Fibroblast of mammary gland (primary cell): ENCODE data around the gene EVI5L.
"Not testable (repeated sequence)": the region's sequence is repeated elsewhere in the genome, so short reads cannot be mapped to it uniquely, and the experiment has no call there.

Experiments
- DNase-seq: peaks from one replicate; pipeline ENCODE4 v3.0.0-alpha.2; 2010; ENCODE audit warnings: low read depth
- H3K4me3 ChIP-seq: 2 replicates; pipeline ENCODE4 v1.5.1; 2011; ENCODE audit warnings: low read depth, mild to moderate bottlenecking, low read length, moderate library complexity; ENCODE audit not compliant: control insufficient read depth
- CTCF ChIP-seq: conservative IDR thresholded peaks from 2 replicates; pipeline ENCODE4 v1.5.1; 2011; ENCODE audit warnings: low read depth, low read length, inconsistent platforms; ENCODE audit not compliant: control insufficient read depth, insufficient read depth

The EVI5L gene

GRCh38 chr19:7858109-7858770 lies 28.2 kb downstream of the EVI5L start:
- no peak overlapping the region for H3K4me3 ChIP-seq
- no peak for DNase-seq
- TF ChIP-seq CTCF, result no peak

DNA sequence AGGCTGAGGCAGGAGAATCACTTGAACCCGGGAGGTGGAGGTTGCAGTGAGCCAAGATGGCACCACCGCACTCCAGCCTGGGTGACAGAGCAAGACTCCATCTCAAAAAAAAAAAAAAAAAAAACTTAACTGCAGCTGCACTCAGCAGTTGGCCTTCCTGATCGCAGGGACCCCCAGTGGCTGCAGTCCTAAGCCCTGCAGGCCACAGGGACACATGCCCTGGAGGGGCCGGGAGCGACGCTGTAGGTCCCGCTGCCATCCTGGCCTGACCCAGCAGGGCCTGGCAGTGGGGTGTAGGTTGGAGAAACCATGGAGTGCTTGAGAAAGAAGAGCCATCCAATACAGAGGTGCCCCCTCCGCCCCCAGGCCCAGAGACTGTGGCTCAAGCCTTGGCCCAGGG lies 29.1 kb downstream of the EVI5L start:
- DNase-seq, H3K4me3 ChIP-seq: not testable (repeated sequence)

DNA sequence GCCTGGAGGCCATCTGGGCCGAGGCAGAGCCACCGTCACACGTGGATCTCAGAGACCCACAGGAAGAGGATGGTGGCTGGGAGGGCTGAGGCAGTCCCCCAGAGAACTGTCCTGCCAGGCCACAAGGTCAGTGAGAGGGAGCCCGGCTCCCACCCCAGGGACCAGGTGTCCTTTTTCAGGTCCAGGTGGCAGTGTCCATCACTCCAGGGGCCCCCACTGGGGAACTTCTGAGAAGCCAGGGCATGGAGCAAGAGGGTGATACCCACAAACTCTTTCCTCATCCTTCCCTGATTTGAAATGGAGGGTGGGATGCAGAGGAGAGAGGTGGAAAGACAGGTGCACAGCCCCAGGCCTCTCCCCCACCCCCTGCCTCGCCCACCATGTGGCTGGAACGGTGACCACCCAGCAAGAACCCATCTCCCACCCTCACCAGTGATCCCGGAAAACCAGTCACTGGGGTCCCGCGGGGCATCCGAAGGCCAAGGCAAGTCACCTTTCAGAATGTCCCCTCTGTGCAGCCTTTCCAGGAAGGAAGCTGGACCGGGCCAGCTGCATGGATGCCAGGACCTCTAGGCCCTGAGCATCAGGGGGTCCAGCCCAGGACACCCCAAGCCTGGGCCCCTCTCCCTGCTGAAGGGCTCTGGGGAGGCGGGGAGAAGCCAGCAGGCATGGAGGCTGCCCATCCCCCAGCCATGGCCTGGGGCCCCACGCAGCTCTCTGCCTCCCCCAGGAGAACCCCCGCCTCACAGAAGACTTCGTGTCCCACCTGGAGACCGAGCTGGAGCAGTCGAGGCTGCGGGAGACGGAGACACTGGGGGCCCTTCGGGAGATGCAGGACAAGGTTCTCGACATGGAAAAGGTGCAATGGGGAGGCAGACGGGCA lies 30.1 kb downstream of the EVI5L start:
- no peak for TF ChIP-seq CTCF
- H3K4me3 ChIP-seq, result no peak overlapping the region
- no peak for DNase-seq

- DNase-seq, result no peak
- TF ChIP-seq CTCF, result no peak
- no peak overlapping the region for H3K4me3 ChIP-seq
These were observed 30.9 kb downstream of the EVI5L start for GRCh38 chr19:7860714-7861618.

DNA sequence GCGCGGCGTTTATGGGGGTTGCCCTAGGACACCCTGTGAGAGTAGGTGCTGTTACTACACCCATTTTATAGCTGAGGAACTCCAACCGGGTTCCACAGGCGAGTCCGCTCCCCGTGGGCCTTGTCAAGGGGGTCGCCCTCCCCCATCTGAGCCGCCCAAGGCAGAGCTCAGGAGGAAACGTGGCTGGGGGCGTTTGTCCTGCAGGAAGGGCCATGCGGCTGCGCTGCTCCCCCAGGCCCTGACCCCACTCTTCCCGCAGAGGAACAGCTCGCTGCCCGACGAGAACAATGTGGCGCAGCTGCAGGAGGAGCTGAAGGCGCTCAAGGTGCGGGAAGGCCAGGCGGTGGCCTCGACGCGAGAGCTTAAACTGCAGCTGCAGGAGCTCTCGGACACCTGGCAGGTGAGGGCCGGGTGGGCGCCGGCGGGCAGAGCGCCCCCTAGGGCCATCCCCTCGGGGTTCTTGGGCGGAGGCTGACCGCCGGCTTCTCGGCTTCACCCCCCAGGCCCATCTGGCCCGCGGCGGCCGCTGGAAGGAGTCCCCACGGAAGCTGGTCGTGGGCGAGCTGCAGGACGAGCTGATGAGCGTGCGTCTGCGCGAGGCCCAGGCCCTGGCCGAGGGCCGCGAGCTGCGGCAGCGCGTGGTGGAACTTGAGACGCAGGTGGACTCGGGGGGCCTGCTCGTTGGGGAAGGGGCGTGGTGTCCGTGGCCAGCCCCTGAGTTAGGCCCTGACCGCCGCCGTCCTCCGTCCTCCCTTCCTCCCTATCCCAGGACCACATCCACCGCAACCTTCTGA lies 31.8 kb downstream of the EVI5L start:
- no peak for TF ChIP-seq CTCF
- H3K4me3 ChIP-seq, result no peak overlapping the region
- DNase-seq, result no peak

- peak; percentile 27 for DNase-seq
- TF ChIP-seq CTCF, result no peak
- no peak overlapping the region for H3K4me3 ChIP-seq
These were observed 32.5 kb downstream of the EVI5L start for GRCh38 chr19:7862413-7862951.
